VCaP (cell line): Measurements from ENCODE around the gene TPRA1.

ENCODE experiments used
- H3K27ac ChIP-seq: fragments of 450-650 bp; 2 replicates; pipeline ENCODE4 v1.5.1; 2017
- TF ChIP-seq, protein P1 (sequence below): fragments of 450-650 bp; conservative IDR thresholded peaks from 2 replicates; pipeline ENCODE4 v1.5.1; 2017; ENCODE audit warnings: mild to moderate bottlenecking, moderate library complexity

TPRA1 gene

DNA sequence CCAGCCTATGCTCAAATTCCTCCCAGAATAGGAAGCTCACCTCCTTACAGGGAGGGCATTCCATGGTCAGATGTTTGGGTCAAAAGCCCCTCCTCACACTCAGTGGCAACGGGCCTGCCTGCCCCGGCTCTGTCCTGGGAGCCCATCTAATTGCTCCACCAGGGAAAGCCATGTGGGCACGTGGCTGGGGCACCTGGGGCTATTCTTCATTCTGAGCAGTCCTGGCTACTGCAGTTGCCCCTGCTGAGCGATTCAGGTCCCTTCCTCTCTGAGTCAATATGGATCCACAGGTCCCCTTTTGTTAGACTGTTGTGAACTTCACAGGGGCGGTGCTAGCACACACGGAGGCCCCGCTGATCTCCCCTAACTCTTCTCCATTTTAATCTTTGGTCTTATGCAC, 39.4 kb downstream of the TPRA1 start:
- no peak overlapping the region for H3K27ac ChIP-seq
- TF ChIP-seq, protein P1, sequence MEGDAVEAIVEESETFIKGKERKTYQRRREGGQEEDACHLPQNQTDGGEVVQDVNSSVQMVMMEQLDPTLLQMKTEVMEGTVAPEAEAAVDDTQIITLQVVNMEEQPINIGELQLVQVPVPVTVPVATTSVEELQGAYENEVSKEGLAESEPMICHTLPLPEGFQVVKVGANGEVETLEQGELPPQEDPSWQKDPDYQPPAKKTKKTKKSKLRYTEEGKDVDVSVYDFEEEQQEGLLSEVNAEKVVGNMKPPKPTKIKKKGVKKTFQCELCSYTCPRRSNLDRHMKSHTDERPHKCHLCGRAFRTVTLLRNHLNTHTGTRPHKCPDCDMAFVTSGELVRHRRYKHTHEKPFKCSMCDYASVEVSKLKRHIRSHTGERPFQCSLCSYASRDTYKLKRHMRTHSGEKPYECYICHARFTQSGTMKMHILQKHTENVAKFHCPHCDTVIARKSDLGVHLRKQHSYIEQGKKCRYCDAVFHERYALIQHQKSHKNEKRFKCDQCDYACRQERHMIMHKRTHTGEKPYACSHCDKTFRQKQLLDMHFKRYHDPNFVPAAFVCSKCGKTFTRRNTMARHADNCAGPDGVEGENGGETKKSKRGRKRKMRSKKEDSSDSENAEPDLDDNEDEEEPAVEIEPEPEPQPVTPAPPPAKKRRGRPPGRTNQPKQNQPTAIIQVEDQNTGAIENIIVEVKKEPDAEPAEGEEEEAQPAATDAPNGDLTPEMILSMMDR: no peak

DNA sequence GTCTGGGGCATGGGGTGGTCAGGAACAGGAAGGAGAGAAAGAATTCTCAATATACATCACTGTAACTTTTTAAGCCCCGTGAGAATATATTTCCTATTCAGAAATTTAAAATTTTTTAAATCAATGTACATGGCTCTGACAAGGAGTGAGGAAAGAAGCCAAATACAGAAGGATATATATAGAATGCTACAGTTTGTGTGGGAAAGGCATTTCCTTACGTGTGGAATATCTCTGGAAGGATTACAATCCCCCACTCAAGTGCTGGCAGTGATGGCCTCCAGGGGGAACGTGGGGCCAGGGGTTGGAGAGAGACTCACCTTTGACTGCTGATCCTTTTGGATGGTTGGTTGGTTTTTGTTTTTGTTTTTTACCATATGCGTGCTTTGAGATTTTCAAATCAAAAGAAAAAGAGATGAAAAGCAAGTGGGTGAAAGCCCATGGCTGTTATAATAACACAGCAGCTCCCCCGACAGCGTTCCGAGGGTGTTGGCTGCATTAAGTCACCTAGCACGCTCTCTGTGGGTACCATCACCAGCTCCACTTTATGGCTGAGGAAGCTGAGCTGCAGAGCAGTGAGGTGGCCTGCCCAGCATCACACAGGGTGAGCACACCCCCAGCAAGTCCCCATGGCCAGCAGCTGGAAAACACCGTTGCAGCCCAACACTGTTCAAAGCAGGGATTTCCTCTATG, 39.9 kb downstream of the TPRA1 start:
- TF ChIP-seq, protein P1: no peak
- H3K27ac ChIP-seq: peak overlapping the region; percentile 10; the same call in 1 of the 2 replicates

DNA sequence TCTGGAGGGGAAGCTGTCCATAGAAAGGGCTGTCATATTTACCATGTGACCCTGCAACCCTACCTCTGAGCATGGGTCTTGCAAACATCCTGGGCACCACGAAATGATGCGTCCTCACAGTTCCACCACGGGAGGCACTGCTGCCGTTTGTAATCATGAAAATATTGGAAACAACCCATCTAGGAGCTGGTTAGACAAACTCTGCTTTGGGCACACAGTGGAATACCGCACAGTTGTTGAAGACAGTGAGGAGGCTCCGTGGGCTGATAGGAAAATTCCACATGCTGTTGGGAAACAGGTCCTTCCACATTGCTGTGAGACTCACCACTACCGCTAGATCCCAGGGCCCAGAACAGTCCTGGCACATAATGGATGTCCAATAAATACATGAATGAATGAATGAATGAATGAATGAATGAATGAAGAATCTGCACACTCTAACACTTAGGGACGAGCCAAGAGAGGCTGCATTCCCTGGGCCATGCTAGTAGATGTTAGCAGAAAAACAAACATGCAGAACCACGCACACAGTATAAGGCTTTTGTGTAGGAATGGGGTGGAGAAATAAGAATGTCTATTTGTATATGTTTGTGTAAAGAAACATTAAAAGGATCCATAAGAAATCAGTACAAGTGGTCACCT, 40.6 kb downstream of the TPRA1 start:
- peak overlapping the region; percentile 10; the same call in 1 of the 2 replicates for H3K27ac ChIP-seq

DNA sequence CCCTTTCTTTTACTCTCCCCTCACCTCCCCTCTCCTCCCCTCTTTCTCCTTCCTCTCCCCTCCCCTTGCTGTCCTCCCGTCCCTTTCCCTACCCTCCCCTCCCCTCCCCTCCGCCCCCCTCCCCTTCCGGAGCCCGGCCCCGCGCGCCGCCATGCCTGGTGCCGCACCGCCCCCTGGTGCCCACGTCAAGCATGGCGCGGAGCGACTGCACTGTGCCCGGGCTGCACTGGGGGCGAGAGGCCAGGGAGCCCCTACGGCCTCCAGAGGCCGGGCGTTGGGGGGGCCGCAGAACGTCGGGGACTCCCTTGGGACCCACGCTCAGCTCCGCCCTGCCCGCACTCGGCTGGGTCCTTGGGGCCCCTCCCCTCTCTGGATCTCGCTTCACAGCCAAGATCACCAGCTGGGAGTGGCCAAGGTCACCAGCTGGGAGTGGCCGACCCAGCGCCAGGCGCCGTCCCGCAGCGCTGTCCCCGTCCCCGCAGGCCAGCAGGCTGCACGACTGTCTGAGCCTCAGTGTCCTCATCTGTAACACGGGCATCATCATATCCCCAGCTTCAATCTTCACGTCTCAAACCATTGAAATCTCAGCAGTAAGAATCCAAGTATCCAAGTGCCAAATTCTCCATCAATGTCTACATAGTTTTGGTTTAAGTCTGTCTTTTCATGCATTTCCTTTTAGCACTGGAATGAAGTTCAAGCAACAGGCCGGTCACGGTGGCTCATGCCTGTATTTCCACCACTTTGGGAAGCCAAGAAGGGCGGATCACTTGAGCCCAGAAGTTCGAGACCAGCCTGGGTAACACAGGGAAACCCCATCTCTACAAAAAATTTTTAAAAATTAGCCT, 42.5 kb downstream of the TPRA1 start:
- TF ChIP-seq, protein P1: peak; percentile 89
- peak overlapping the region; percentile 53; the same call in 1 of the 2 replicates for H3K27ac ChIP-seq

More for the DNA sequence above, 40.6 kb downstream of the TPRA1 start:
- TF ChIP-seq, protein P1: peak; percentile 46

DNA sequence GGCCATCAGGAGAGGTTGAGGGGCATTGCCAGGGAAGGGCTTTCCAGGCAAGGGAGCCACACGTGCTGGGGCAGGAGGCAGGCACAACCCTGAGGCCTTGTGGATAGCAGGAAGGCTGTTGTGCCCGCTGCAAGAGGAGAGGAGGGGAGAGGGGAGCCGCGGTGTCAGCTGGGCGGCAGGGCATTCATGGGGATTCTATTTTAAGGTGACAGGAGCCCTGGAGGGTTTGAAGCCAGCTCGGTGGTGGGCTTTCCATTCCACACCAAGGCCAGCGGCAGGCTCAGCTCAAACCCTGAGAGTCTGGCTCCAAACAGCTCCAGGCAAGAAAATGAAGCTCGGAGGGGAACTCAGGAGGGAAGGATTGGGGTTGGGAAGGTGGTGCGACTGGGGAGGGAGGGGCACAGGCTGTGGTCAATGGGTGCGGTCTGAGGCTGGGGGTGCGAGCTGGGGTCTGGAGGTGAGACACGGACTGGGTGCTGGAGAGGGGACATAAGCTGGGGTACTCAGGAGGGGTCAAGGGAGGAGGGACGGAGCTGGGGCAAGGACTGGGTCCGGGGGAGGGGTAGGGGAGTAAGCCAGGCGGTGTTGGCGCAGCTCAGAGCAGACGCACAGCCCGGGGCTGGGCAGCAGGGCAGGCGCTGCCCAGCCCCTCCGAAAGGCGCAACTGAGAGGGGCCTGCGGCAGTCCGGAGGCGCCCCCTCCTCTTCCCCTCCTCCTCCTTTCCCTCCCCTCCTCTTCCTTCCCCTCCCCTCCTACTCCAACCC, 43.4 kb downstream of the TPRA1 start:
- H3K27ac ChIP-seq: peak overlapping the region; percentile 53; the same call in 1 of the 2 replicates

DNA sequence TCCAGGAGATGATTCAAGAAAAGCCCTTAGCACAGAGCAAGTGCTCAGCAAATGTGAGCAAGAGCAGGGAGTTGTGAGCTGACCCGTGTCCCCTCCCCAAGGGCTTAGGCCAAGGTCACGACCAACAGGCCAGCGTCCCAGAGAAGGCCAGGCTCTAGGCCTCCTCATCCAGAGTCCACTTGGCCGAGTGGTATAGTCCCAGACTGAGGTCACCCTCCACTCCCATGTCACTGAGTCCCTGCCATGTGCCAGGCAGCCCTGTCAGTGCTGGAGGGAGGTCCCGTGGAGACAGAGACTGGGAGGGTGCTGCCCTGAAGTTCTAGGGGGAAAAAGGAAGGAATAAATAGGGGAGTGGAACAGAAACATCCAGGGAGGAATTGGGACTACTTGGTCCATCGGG, 44.0 kb downstream of the TPRA1 start:
- H3K27ac ChIP-seq: no peak overlapping the region
- TF ChIP-seq, protein P1: no peak

More for the DNA sequence above, 43.4 kb downstream of the TPRA1 start:
- TF ChIP-seq, protein P1: no peak
